Osteoblast (primary cell): ENCODE data around the gene SUSD3. TPM values are rescaled to one million over a fixed set of nuclear protein-coding genes. Genes with fewer than 3 reads are reported as not detected.
A peak's percentile ranks its signal among the peaks of the same experiment; 100 is the strongest.

Experiments used
- DNase-seq: peaks from one replicate; pipeline ENCODE4 v3.0.0; 2011; ENCODE audit warnings: low spot score, mixed read lengths; ENCODE audit not compliant: insufficient read length; ENCODE audit errors: missing footprints
- H2AFZ ChIP-seq: 2 replicates; pipeline ENCODE4 v1.6.0; 2011; ENCODE audit warnings: mild to moderate bottlenecking, low read length
- H3K27ac ChIP-seq: 2 replicates; pipeline ENCODE4 v1.5.1; 2011; ENCODE audit warnings: mild to moderate bottlenecking, low read depth, low read length, moderate library complexity
- H3K27me3 ChIP-seq: 2 replicates; pipeline ENCODE4 v1.6.0; 2012; ENCODE audit warnings: mild to moderate bottlenecking, control low read depth, inconsistent platforms, low read length, moderate library complexity; ENCODE audit not compliant: insufficient read depth
- H3K36me3 ChIP-seq: 2 replicates; pipeline ENCODE4 v1.5.1; 2011; ENCODE audit warnings: mild to moderate bottlenecking, low read length, control low read depth, moderate library complexity; ENCODE audit not compliant: insufficient read depth
- H3K4me1 ChIP-seq: 2 replicates; pipeline ENCODE4 v1.5.1; 2011; ENCODE audit warnings: mild to moderate bottlenecking, low read length, control low read depth, moderate library complexity; ENCODE audit not compliant: insufficient read depth
- H3K4me2 ChIP-seq: 2 replicates; pipeline ENCODE4 v1.6.0; 2011; ENCODE audit warnings: mild to moderate bottlenecking, low read length; ENCODE audit not compliant: insufficient read depth
- H3K4me3 ChIP-seq: fragments of 200-600 bp; sonication (generic); 3 replicates; pipeline ENCODE4 v1.5.1; 2012; ENCODE audit warnings: mild to moderate bottlenecking, low read length, inconsistent platforms; ENCODE audit not compliant: insufficient read depth
- H3K79me2 ChIP-seq: 2 replicates; pipeline ENCODE4 v1.6.0; 2012; ENCODE audit warnings: mild to moderate bottlenecking, low read length, control low read depth, inconsistent platforms; ENCODE audit not compliant: insufficient read depth
- H3K9me3 ChIP-seq: 2 replicates; pipeline ENCODE4 v1.5.1; 2011; ENCODE audit warnings: low read depth, low read length, control low read depth
- H4K20me1 ChIP-seq: 2 replicates; pipeline ENCODE4 v1.6.0; 2012; ENCODE audit warnings: mild to moderate bottlenecking, low read length, control low read depth; ENCODE audit not compliant: insufficient read depth
- total RNA-seq: library from RNA; depleted of rRNA; stranded (reverse); fragments of >200 nt; gene quantifications from 2 replicates; pipeline ENCODE4 v1.2.3, GENCODE V29; 2012
- TF ChIP-seq, protein P1 (sequence below): IDR thresholded peaks from 2 replicates; pipeline ENCODE4 v1.5.1; 2011; ENCODE audit warnings: mild to moderate bottlenecking, low read depth, low read length, moderate library complexity; ENCODE audit errors: extremely low read depth

Gene SUSD3
- total RNA-seq, 1 donor: 0.36 TPM

GRCh38 chr9:93091056-93091452 is 32.6 kb downstream of the SUSD3 start:
- H4K20me1 ChIP-seq: no peaks in the 10 kb centered on the region
- peaks cover 11% of the 10 kb centered on the region for H3K9me3 ChIP-seq
- no peak overlapping the region for H3K4me3 ChIP-seq
- peaks cover 8% of the 10 kb centered on the region for H3K4me1 ChIP-seq
- TF ChIP-seq, protein P1, sequence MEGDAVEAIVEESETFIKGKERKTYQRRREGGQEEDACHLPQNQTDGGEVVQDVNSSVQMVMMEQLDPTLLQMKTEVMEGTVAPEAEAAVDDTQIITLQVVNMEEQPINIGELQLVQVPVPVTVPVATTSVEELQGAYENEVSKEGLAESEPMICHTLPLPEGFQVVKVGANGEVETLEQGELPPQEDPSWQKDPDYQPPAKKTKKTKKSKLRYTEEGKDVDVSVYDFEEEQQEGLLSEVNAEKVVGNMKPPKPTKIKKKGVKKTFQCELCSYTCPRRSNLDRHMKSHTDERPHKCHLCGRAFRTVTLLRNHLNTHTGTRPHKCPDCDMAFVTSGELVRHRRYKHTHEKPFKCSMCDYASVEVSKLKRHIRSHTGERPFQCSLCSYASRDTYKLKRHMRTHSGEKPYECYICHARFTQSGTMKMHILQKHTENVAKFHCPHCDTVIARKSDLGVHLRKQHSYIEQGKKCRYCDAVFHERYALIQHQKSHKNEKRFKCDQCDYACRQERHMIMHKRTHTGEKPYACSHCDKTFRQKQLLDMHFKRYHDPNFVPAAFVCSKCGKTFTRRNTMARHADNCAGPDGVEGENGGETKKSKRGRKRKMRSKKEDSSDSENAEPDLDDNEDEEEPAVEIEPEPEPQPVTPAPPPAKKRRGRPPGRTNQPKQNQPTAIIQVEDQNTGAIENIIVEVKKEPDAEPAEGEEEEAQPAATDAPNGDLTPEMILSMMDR: no peak
- H3K27me3 ChIP-seq: no peaks in the 10 kb centered on the region
- peak overlapping the region; percentile 77 for H3K27ac ChIP-seq
- H3K36me3 ChIP-seq: no peaks in the 10 kb centered on the region
- no peaks in the 10 kb centered on the region for H3K79me2 ChIP-seq
- no peak for DNase-seq
- H2AFZ ChIP-seq: no peak overlapping the region
- no peak overlapping the region for H3K4me2 ChIP-seq

DNA sequence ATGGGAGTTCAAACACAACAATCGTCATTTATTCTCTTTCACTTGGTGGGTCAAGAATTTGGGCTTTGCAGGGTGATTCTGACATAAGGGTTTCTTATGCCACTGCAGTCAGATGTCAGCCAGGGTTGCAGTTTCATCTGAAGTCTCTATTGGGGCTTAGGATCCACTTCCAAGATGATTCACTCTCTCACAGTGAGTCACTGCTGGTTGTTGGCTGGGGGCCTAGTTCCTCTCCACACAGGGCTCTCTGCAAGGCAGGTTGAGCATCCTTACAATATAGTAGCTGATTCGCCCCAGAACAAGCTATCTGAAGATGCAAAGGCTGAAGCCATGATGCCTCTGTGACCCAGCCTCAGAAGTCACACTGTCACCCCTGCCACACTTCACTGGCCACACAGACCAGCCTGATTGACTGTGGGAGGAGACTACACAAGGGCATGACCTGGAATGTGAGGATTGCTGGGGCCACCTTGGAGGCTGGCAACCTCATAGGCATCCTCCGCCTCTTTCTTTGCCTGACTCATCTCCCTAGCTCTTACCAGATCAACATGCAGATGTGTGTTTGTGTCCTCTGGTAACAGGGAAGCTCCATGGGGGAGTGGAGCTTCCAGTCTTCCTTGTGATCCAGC is 33.1 kb downstream of the SUSD3 start:
- Histone ChIP-seq H3K27me3 (no peaks in the 10 kb centered on the region), H3K79me2 (peaks cover 4% of the 10 kb centered on the region), H3K27ac (peak overlapping the region; percentile 77), H3K36me3 (no peaks in the 10 kb centered on the region), H3K4me2 (no peak overlapping the region), H3K4me3 (no peak overlapping the region), H4K20me1 (no peaks in the 10 kb centered on the region), H2AFZ (no peak overlapping the region), H3K4me1 (peaks cover 8% of the 10 kb centered on the region), H3K9me3 (peaks cover 11% of the 10 kb centered on the region)
- DNase-seq: peak; percentile 92
- TF ChIP-seq, protein P1: no peak

DNA sequence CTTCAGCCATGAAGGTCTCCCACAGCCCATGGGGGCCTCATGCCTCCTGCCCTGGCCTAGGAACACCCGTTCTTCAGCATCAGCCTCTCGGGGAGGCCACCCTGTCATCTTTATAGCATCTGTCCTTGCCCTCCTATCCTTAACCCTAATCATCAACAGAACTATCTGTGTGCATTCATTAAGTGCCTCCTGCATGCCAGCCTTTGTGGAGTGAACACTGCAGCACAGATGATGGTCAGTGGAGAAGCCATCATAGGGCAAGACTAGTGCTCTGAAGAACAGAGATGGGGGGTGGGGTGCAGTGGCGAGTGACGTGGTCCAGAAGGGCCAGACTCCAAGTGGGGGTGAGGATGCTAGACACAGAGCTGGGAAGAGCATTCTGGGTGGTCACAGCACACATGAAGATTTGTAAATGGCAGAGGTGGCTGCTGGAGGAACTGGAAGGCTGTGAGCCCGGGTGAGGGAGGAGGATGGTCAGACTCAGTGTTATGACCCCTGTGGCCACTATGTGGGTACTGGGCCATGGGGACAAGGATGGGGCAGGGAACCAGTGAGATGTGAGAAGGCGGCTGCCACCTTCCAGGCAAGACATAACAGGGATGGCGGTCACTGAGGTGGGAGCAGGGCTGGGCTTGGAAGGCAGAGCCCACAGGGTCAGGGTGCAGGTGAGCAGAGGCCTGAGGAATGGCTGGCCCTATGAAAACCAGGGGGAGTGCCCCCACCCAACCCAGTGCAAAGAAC is 33.9 kb downstream of the SUSD3 start:
- Histone ChIP-seq H4K20me1 (no peaks in the 10 kb centered on the region), H2AFZ (no peak overlapping the region), H3K4me2 (no peak overlapping the region), H3K4me3 (no peak overlapping the region), H3K9me3 (peaks cover 11% of the 10 kb centered on the region), H3K4me1 (peaks cover 14% of the 10 kb centered on the region), H3K36me3 (no peaks in the 10 kb centered on the region), H3K27me3 (no peaks in the 10 kb centered on the region), H3K27ac (peak overlapping the region; percentile 77), H3K79me2 (peaks cover 13% of the 10 kb centered on the region)
- DNase-seq: peak; percentile 70
- TF ChIP-seq, protein P1: no peak

GRCh38 chr9:93093127-93093876 is 34.8 kb downstream of the SUSD3 start:
- H2AFZ ChIP-seq: no peak overlapping the region
- DNase-seq: peak; percentile 78
- H3K79me2 ChIP-seq: peaks cover 22% of the 10 kb centered on the region
- peaks cover 11% of the 10 kb centered on the region for H3K9me3 ChIP-seq
- no peak overlapping the region for H3K4me3 ChIP-seq
- no peaks in the 10 kb centered on the region for H3K27me3 ChIP-seq
- no peaks in the 10 kb centered on the region for H3K36me3 ChIP-seq
- TF ChIP-seq, protein P1: no peak
- H3K4me1 ChIP-seq: peaks cover 23% of the 10 kb centered on the region
- no peak overlapping the region for H3K4me2 ChIP-seq
- no peak overlapping the region for H3K27ac ChIP-seq
- no peaks in the 10 kb centered on the region for H4K20me1 ChIP-seq
